ENCODE results near the gene DOCK4. TPM values are rescaled to one million over a fixed set of nuclear protein-coding genes. Genes with fewer than 3 reads are reported as not detected.

Gene DOCK4
- total and polyA plus RNA-seq, 4 donors, result 7.2 to 48.9 (median 12.8) TPM

DNA sequence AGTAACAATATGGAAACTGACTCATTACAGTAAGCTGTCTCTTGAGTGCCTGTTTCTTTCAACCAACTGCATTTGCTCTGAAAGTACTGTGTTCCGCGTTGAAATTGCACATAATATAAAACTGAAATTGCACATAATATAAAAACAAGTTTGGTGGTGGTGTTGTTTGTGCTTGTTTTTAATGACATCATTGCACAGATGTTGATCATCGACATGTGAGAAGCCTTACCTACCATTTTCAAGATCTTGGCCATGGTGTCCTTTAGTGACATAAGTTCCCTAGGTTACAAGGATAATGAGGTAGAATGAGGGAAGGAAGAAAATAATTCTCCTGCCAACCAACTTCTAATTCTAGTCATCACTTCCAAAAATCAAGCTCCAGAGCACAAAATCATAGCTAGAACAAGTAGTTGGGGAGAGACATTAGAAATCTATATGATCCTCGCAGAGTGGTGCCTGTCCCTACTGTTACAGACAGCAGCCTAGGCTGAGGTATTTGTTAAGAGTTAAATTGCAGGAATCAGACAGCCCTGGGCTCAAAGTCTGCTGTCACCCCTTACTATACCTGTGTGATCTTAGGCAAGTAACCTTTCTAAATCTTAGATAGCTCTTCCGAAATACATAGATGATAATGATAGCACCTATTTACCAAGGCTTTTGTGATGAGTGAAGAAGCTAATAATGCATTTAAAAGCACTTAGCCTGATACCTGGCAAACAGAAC, 29.3 kb downstream of the DOCK4 start:
- 94% methylated on average over 5 of the region's 5 CpGs for WGBS
- H3K27ac ChIP-seq (ENCODE audit: low read depth in 1 of 2, low read length in 2 of 2), result no peak overlapping the region

DNA sequence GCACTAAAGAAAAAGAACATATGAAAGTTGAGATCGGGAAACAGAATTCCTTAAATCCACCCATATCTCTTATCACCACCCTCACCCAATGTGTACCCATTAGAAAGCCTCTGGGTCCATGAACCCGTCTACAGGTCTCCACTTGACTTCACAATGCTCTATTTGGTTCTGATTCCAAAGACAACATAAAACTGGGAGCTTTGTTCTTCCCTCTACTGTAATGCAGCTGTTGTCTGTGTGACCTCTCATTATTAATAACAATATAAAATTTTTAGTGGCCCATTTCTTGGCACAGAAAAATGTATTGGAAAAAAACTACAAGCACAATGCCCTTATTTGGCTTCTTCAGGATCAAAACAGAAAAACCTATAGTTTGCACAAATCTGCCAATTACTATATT, 30.0 kb downstream of the DOCK4 start:
- Histone ChIP-seq H3K9ac (ENCODE audit: low read depth in 1 of 2, low read length in 2 of 2) (no peak overlapping the region), H3K9me3 (ENCODE audit: control insufficient read depth in 4 of 4, low read length in 3 of 4) (no peaks in the 10 kb centered on the region), H3K27me3 (ENCODE audit: control insufficient read depth in 4 of 4, insufficient read depth in 4 of 4, low read length in 3 of 4) (no peaks in the 10 kb centered on the region), H3K4me1 (ENCODE audit: control insufficient read depth in 4 of 4, insufficient read depth in 4 of 4, low read length in 3 of 4) (peaks cover 0 to 3% (median under 1%) of the 10 kb centered on the region in 4 donors), H3K27ac (ENCODE audit: low read depth in 1 of 2, low read length in 2 of 2) (no peak overlapping the region), H3K4me3 (ENCODE audit: low read depth in 1 of 3, low read length in 3 of 3) (no peak overlapping the region), H3K36me3 (ENCODE audit: control insufficient read depth in 4 of 4, insufficient read depth in 3 of 4, low read depth in 1 of 4, low read length in 3 of 4) (no peaks in the 10 kb centered on the region)
- WGBS, result 87% methylated on average over 2 of the region's 2 CpGs
- DNase-seq (ENCODE audit: low spot score), result no peak
- TF ChIP-seq JUND (IDR thresholded peaks at IDR 0.05) (no peak), GABPA (IDR thresholded peaks at IDR 0.05 in 1 of 2, conservative IDR thresholded peaks at IDR 0.05 in 1 of 2) (no peak), YY1 (IDR thresholded peaks at IDR 0.05) (no peak), FOXA2 (IDR thresholded peaks at IDR 0.05) (no peak), RXRA (IDR thresholded peaks at IDR 0.05) (no peak), SP1 (IDR thresholded peaks at IDR 0.05) (no peak), HNF4A (conservative IDR thresholded peaks at IDR 0.05) (no peak), FOXA1 (IDR thresholded peaks at IDR 0.05) (no peak), HNF4G (IDR thresholded peaks at IDR 0.05) (no peak), EGR1 (IDR thresholded peaks at IDR 0.05; ENCODE audit: low read depth in 2 of 2) (no peak), TAF1 (conservative IDR thresholded peaks at IDR 0.05) (no peak)
- TF ChIP-seq, protein P1, sequence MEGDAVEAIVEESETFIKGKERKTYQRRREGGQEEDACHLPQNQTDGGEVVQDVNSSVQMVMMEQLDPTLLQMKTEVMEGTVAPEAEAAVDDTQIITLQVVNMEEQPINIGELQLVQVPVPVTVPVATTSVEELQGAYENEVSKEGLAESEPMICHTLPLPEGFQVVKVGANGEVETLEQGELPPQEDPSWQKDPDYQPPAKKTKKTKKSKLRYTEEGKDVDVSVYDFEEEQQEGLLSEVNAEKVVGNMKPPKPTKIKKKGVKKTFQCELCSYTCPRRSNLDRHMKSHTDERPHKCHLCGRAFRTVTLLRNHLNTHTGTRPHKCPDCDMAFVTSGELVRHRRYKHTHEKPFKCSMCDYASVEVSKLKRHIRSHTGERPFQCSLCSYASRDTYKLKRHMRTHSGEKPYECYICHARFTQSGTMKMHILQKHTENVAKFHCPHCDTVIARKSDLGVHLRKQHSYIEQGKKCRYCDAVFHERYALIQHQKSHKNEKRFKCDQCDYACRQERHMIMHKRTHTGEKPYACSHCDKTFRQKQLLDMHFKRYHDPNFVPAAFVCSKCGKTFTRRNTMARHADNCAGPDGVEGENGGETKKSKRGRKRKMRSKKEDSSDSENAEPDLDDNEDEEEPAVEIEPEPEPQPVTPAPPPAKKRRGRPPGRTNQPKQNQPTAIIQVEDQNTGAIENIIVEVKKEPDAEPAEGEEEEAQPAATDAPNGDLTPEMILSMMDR (IDR thresholded peaks at IDR 0.05; ENCODE audit: low read depth, low read length, missing input control), result no peak

More for the DNA sequence above, 29.3 kb downstream of the DOCK4 start:
- no peaks in the 10 kb centered on the region for H3K9me3 ChIP-seq (ENCODE audit: control insufficient read depth in 4 of 4, low read length in 3 of 4)
- no peaks in the 10 kb centered on the region for H3K36me3 ChIP-seq (ENCODE audit: control insufficient read depth in 4 of 4, insufficient read depth in 3 of 4, low read depth in 1 of 4, low read length in 3 of 4)
- no peak for TF ChIP-seq HNF4A (conservative IDR thresholded peaks at IDR 0.05)
- no peak for TF ChIP-seq EGR1 (IDR thresholded peaks at IDR 0.05; ENCODE audit: low read depth in 2 of 2)
- TF ChIP-seq FOXA1 (IDR thresholded peaks at IDR 0.05), result no peak
- TF ChIP-seq NR2F2 (IDR thresholded peaks at IDR 0.05), result no peak
- TF ChIP-seq, protein P2, sequence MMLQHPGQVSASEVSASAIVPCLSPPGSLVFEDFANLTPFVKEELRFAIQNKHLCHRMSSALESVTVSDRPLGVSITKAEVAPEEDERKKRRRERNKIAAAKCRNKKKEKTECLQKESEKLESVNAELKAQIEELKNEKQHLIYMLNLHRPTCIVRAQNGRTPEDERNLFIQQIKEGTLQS (IDR thresholded peaks at IDR 0.05), result no peak
- TF ChIP-seq SP1 (IDR thresholded peaks at IDR 0.05), result no peak
- TF ChIP-seq, protein P3, sequence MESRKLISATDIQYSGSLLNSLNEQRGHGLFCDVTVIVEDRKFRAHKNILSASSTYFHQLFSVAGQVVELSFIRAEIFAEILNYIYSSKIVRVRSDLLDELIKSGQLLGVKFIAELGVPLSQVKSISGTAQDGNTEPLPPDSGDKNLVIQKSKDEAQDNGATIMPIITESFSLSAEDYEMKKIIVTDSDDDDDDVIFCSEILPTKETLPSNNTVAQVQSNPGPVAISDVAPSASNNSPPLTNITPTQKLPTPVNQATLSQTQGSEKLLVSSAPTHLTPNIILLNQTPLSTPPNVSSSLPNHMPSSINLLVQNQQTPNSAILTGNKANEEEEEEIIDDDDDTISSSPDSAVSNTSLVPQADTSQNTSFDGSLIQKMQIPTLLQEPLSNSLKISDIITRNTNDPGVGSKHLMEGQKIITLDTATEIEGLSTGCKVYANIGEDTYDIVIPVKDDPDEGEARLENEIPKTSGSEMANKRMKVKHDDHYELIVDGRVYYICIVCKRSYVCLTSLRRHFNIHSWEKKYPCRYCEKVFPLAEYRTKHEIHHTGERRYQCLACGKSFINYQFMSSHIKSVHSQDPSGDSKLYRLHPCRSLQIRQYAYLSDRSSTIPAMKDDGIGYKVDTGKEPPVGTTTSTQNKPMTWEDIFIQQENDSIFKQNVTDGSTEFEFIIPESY (IDR thresholded peaks at IDR 0.05), result no peak
- TF ChIP-seq RXRA (IDR thresholded peaks at IDR 0.05), result no peak
- no peak for TF ChIP-seq FOXA2 (IDR thresholded peaks at IDR 0.05)
- TF ChIP-seq, protein P4, sequence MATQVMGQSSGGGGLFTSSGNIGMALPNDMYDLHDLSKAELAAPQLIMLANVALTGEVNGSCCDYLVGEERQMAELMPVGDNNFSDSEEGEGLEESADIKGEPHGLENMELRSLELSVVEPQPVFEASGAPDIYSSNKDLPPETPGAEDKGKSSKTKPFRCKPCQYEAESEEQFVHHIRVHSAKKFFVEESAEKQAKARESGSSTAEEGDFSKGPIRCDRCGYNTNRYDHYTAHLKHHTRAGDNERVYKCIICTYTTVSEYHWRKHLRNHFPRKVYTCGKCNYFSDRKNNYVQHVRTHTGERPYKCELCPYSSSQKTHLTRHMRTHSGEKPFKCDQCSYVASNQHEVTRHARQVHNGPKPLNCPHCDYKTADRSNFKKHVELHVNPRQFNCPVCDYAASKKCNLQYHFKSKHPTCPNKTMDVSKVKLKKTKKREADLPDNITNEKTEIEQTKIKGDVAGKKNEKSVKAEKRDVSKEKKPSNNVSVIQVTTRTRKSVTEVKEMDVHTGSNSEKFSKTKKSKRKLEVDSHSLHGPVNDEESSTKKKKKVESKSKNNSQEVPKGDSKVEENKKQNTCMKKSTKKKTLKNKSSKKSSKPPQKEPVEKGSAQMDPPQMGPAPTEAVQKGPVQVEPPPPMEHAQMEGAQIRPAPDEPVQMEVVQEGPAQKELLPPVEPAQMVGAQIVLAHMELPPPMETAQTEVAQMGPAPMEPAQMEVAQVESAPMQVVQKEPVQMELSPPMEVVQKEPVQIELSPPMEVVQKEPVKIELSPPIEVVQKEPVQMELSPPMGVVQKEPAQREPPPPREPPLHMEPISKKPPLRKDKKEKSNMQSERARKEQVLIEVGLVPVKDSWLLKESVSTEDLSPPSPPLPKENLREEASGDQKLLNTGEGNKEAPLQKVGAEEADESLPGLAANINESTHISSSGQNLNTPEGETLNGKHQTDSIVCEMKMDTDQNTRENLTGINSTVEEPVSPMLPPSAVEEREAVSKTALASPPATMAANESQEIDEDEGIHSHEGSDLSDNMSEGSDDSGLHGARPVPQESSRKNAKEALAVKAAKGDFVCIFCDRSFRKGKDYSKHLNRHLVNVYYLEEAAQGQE (IDR thresholded peaks at IDR 0.05), result no peak
- no peak for TF ChIP-seq TAF1 (conservative IDR thresholded peaks at IDR 0.05)
- no peak for TF ChIP-seq JUND (IDR thresholded peaks at IDR 0.05)
- TF ChIP-seq, protein P5, sequence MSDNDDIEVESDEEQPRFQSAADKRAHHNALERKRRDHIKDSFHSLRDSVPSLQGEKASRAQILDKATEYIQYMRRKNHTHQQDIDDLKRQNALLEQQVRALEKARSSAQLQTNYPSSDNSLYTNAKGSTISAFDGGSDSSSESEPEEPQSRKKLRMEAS (IDR thresholded peaks at IDR 0.05), result no peak
- no peaks in the 10 kb centered on the region for H3K27me3 ChIP-seq (ENCODE audit: control insufficient read depth in 4 of 4, insufficient read depth in 4 of 4, low read length in 3 of 4)
- no peak for DNase-seq (ENCODE audit: low spot score)
- no peak overlapping the region for H3K9ac ChIP-seq (ENCODE audit: low read depth in 1 of 2, low read length in 2 of 2)
- peaks cover 0 to 3% (median under 1%) of the 10 kb centered on the region in 4 donors for H3K4me1 ChIP-seq (ENCODE audit: control insufficient read depth in 4 of 4, insufficient read depth in 4 of 4, low read length in 3 of 4)
- H3K4me3 ChIP-seq (ENCODE audit: low read depth in 1 of 3, low read length in 3 of 3), result no peak overlapping the region

All from liver (tissue), 9 donors.